Suprapubic skin (tissue), 4 donors: ENCODE results near the gene SPOCK1. TPM values are rescaled to one million over a fixed set of nuclear protein-coding genes. Genes with fewer than 3 reads are reported as not detected.

Experiments
- DNase-seq, 2 donors: peaks; one replicate each; pipeline ENCODE4 v3.0.0-alpha.2; 2019; ENCODE audit warnings: low spot score in 2 of 2
- H3K27ac ChIP-seq: fragments of 200-600 bp; sonication (generic); one replicate; pipeline ENCODE4 v1.5.1; 2019
- H3K27me3 ChIP-seq: fragments of 200-600 bp; sonication (generic); one replicate; pipeline ENCODE4 v1.5.1; 2019
- H3K36me3 ChIP-seq: fragments of 200-600 bp; sonication (generic); one replicate; pipeline ENCODE4 v1.5.1; 2019
- H3K4me1 ChIP-seq: fragments of 200-600 bp; sonication (generic); one replicate; pipeline ENCODE4 v1.5.1; 2019
- H3K4me3 ChIP-seq: fragments of 200-600 bp; sonication (generic); one replicate; pipeline ENCODE4 v1.5.1; 2019; ENCODE audit warnings: mild to moderate bottlenecking
- H3K9me3 ChIP-seq: fragments of 200-600 bp; sonication (generic); one replicate; pipeline ENCODE4 v1.5.1; 2019
- CTCF ChIP-seq, 2 donors: fragments of 200-600 bp in 1 of 2; fragments of 450-650 bp in 1 of 2; sonication (generic) in 1 of 2; IDR thresholded peaks; one replicate each; pipeline ENCODE4 v1.5.1; 2016 to 2019; ENCODE audit warnings: antibody characterized with exemption in 2 of 2, mild to moderate bottlenecking in 1 of 2, moderate library complexity in 1 of 2
- EP300 ChIP-seq: sonication (generic); formaldehyde crosslinking; IDR thresholded peaks from one replicate; pipeline ENCODE4 v1.6.1; 2017; ENCODE audit warnings: antibody characterized with exemption
- POLR2A ChIP-seq, 2 donors: fragments of 450-650 bp; IDR thresholded peaks; one replicate each; pipeline ENCODE4 v1.6.1; 2017; ENCODE audit warnings: antibody characterized with exemption in 2 of 2, mild to moderate bottlenecking in 2 of 2, moderate library complexity in 2 of 2
- POLR2AphosphoS5 ChIP-seq, 3 donors: sonication (generic); formaldehyde crosslinking; IDR thresholded peaks; one replicate each; pipeline ENCODE4 v1.6.1; 2017; ENCODE audit warnings: antibody characterized with exemption in 3 of 3
- WGBS: methylation state at CpG from one replicate; pipeline ENCODE4 v1.1.5; 2018; 5-methylcytosine and 5-hydroxymethylcytosine counted together
- total RNA-seq, 4 donors: library from RNA; depleted of rRNA; stranded (reverse); fragments of >200 nt; gene quantifications; one replicate each; pipeline ENCODE4 v1.1.0, GENCODE V29; 2016

Gene SPOCK1
- total RNA-seq, 4 donors from 2014 or later, result 3.9 to 11.6 (median 5.4) TPM

- no peak for DNase-seq
- H3K4me1 ChIP-seq, result peaks cover 4% of the 10 kb centered on the region
- H3K9me3 ChIP-seq, result no peaks in the 10 kb centered on the region
- H3K36me3 ChIP-seq, result no peaks in the 10 kb centered on the region
- no peaks in the 10 kb centered on the region for H3K27me3 ChIP-seq
- no peak for TF ChIP-seq EP300
- peak overlapping the region; percentile 30 for H3K27ac ChIP-seq
- H3K4me3 ChIP-seq, result no peak overlapping the region
- WGBS, result 78% methylated on average over 4 of the region's 4 CpGs
Measured at GRCh38 chr5:137223324-137224295, 275.5 kb downstream of the SPOCK1 start.

- Histone ChIP-seq H3K36me3 (no peaks in the 10 kb centered on the region), H3K9me3 (no peaks in the 10 kb centered on the region), H3K27me3 (no peaks in the 10 kb centered on the region), H3K4me3 (no peak overlapping the region), H3K4me1 (peaks cover 12% of the 10 kb centered on the region), H3K27ac (no peak overlapping the region)
- no peak for DNase-seq
- TF ChIP-seq POLR2A (IDR thresholded peaks at IDR 0.05), result no peak
- 70% methylated on average over 3 of the region's 3 CpGs for WGBS
Measured at GRCh38 chr5:137221943-137222342, 277.2 kb downstream of the SPOCK1 start.

- no peak for DNase-seq
- Histone ChIP-seq H3K9me3 (no peaks in the 10 kb centered on the region), H3K4me3 (no peak overlapping the region), H3K27ac (no peak overlapping the region), H3K36me3 (no peaks in the 10 kb centered on the region), H3K27me3 (no peaks in the 10 kb centered on the region), H3K4me1 (peaks cover 12% of the 10 kb centered on the region)
- WGBS, result 76% methylated on average over 3 of the region's 3 CpGs
- TF ChIP-seq POLR2A (IDR thresholded peaks at IDR 0.05) (no peak), CTCF (IDR thresholded peaks at IDR 0.05) (peak in 1 of 2 donors; percentile 32)
Measured at GRCh38 chr5:137220523-137220927, 278.6 kb downstream of the SPOCK1 start.

GRCh38 chr5:137218896-137219295 lies 280.2 kb downstream of the SPOCK1 start:
- Histone ChIP-seq H3K4me3 (no peak overlapping the region), H3K4me1 (peaks cover 12% of the 10 kb centered on the region), H3K9me3 (no peaks in the 10 kb centered on the region), H3K27me3 (no peaks in the 10 kb centered on the region), H3K27ac (no peak overlapping the region), H3K36me3 (no peaks in the 10 kb centered on the region)
- WGBS, result 11% methylated on average over 1 of the region's 1 CpG
- no peak for TF ChIP-seq EP300
- no peak for TF ChIP-seq POLR2A (IDR thresholded peaks at IDR 0.05)
- no peak for TF ChIP-seq CTCF (IDR thresholded peaks at IDR 0.05)
- DNase-seq, result no peak

- TF ChIP-seq POLR2A (IDR thresholded peaks at IDR 0.05) (no peak), EP300 (no peak)
- Histone ChIP-seq H3K9me3 (no peaks in the 10 kb centered on the region), H3K4me3 (no peak overlapping the region), H3K27ac (no peak overlapping the region), H3K27me3 (no peaks in the 10 kb centered on the region), H3K4me1 (peaks cover 12% of the 10 kb centered on the region), H3K36me3 (no peaks in the 10 kb centered on the region)
- WGBS, result 0% methylated on average over 1 of the region's 1 CpG
- DNase-seq, result no peak
Measured at GRCh38 chr5:137218471-137218870, 280.7 kb downstream of the SPOCK1 start.

GRCh38 chr5:137217599-137218200 lies 281.4 kb downstream of the SPOCK1 start:
- H3K36me3 ChIP-seq, result no peaks in the 10 kb centered on the region
- 79% methylated on average over 6 of the region's 6 CpGs for WGBS
- no peaks in the 10 kb centered on the region for H3K9me3 ChIP-seq
- no peak overlapping the region for H3K27ac ChIP-seq
- H3K4me1 ChIP-seq, result peaks cover 12% of the 10 kb centered on the region
- no peak for DNase-seq
- no peaks in the 10 kb centered on the region for H3K27me3 ChIP-seq
- H3K4me3 ChIP-seq, result no peak overlapping the region
- TF ChIP-seq POLR2AphosphoS5 (IDR thresholded peaks at IDR 0.05), result no peak
- TF ChIP-seq EP300, result no peak

GRCh38 chr5:137216976-137217598 lies 282.0 kb downstream of the SPOCK1 start:
- Histone ChIP-seq H3K9me3 (no peaks in the 10 kb centered on the region), H3K4me1 (peaks cover 12% of the 10 kb centered on the region), H3K4me3 (no peak overlapping the region), H3K27ac (no peak overlapping the region), H3K27me3 (no peaks in the 10 kb centered on the region), H3K36me3 (no peaks in the 10 kb centered on the region)
- 90% methylated on average over 5 of the region's 5 CpGs for WGBS
- DNase-seq, result no peak
- TF ChIP-seq POLR2AphosphoS5 (IDR thresholded peaks at IDR 0.05) (no peak), CTCF (IDR thresholded peaks at IDR 0.05) (no peak), EP300 (no peak), POLR2A (IDR thresholded peaks at IDR 0.05) (no peak)
